Neural cell (in vitro differentiated cells): Measurements from ENCODE around the gene AMBN. TPM values are rescaled to one million over a fixed set of nuclear protein-coding genes. Genes with fewer than 3 reads are reported as not detected.

Source experiments
- H2AFZ ChIP-seq: fragments of 200-600, 300-800 bp; sonication (generic), shearing (Covaris generic); 2 replicates; pipeline ENCODE4 v1.6.0; 2014; ENCODE audit warnings: low read depth, mild to moderate bottlenecking, antibody characterized with exemption, low read length, moderate library complexity
- H3F3A ChIP-seq: fragments of 200-600 bp; shearing (Covaris generic); 2 replicates; pipeline ENCODE4 v1.6.1; 2016; ENCODE audit warnings: mild to moderate bottlenecking, moderate library complexity, mixed read lengths, antibody characterized with exemption, low read length; ENCODE audit not compliant: insufficient read depth, poor library complexity, severe bottlenecking
- H3K27ac ChIP-seq: fragments of 200-600, 300-800 bp; sonication (generic), shearing (Covaris generic); 2 replicates; pipeline ENCODE4 v1.5.1; 2014; ENCODE audit warnings: mild to moderate bottlenecking, low read length, moderate library complexity
- H3K27me3 ChIP-seq: fragments of 300-800, 200-600 bp; sonication (generic), shearing (Covaris generic); 2 replicates; pipeline ENCODE4 v1.6.0; 2014; ENCODE audit warnings: mild to moderate bottlenecking, low read depth, low read length, moderate library complexity; ENCODE audit not compliant: insufficient read depth
- H3K36me3 ChIP-seq: fragments of 300-800, 200-600 bp; sonication (generic), shearing (Covaris generic); 2 replicates; pipeline ENCODE4 v1.5.1; 2014; ENCODE audit warnings: mild to moderate bottlenecking, antibody characterized with exemption, low read length, moderate library complexity; ENCODE audit not compliant: insufficient read depth
- H3K4me2 ChIP-seq: fragments of 300-800, 200-600 bp; sonication (generic), shearing (Covaris generic); 2 replicates; pipeline ENCODE4 v1.6.0; 2014; ENCODE audit warnings: mild to moderate bottlenecking, low read length
- H3K4me3 ChIP-seq: fragments of 300-800, 200-600 bp; sonication (generic), shearing (Covaris generic); 2 replicates; pipeline ENCODE4 v1.5.1; 2014; ENCODE audit warnings: mild to moderate bottlenecking, low read length, moderate library complexity
- H3K79me2 ChIP-seq: fragments of 200-600 bp; shearing (Covaris generic); replicated peaks from 2 replicates; pipeline ENCODE4 v1.6.0; 2014; ENCODE audit warnings: mild to moderate bottlenecking, low read length, moderate library complexity; ENCODE audit not compliant: insufficient read depth
- H3K9ac ChIP-seq: fragments of 300-800, 200-600 bp; sonication (generic), shearing (Covaris generic); 2 replicates; pipeline ENCODE4 v1.6.1; 2016; ENCODE audit warnings: mild to moderate bottlenecking, low read length, mixed read lengths
- H3K9me2 ChIP-seq: fragments of 200-600 bp; shearing (Covaris generic); 2 replicates; pipeline ENCODE4 v1.6.1; 2016; ENCODE audit warnings: mild to moderate bottlenecking, low read length, mixed read lengths; ENCODE audit not compliant: insufficient read depth
- H3K9me3 ChIP-seq: fragments of 200-600, 300-800 bp; sonication (generic), shearing (Covaris generic); 2 replicates; pipeline ENCODE4 v1.6.1; 2016; ENCODE audit warnings: mild to moderate bottlenecking, mixed run types, low read length, moderate library complexity, mixed read lengths
- H4K20me1 ChIP-seq: fragments of 200-600 bp; shearing (Covaris generic); 2 replicates; pipeline ENCODE4 v1.6.1; 2016; ENCODE audit warnings: mild to moderate bottlenecking, mixed run types; ENCODE audit not compliant: insufficient read depth
- CTCF ChIP-seq: fragments of 450-650 bp; IDR thresholded peaks from 2 replicates; pipeline ENCODE4 v1.5.1; 2014; ENCODE audit warnings: antibody characterized with exemption, mild to moderate bottlenecking, moderate library complexity; ENCODE audit not compliant: poor library complexity, severe bottlenecking
- EP300 ChIP-seq: fragments of 450-650 bp; conservative IDR thresholded peaks from 2 replicates; pipeline ENCODE4 v1.6.1; 2014; ENCODE audit warnings: antibody characterized with exemption, mild to moderate bottlenecking, moderate library complexity; ENCODE audit not compliant: poor library complexity, severe bottlenecking
- EZH2 ChIP-seq: fragments of 200-600, 300-800 bp; shearing (Covaris generic), sonication (generic); IDR thresholded peaks from 2 replicates; pipeline ENCODE4 v1.6.1; 2014; ENCODE audit warnings: antibody characterized with exemption, low read length, borderline replicate concordance, mild to moderate bottlenecking; ENCODE audit not compliant: insufficient read depth, poor library complexity, severe bottlenecking
- MXI1 ChIP-seq: fragments of 450-650 bp; conservative IDR thresholded peaks from 2 replicates; pipeline ENCODE4 v1.6.1; 2014; ENCODE audit warnings: antibody characterized with exemption, mild to moderate bottlenecking; ENCODE audit not compliant: poor library complexity, severe bottlenecking
- POLR2AphosphoS5 ChIP-seq: IDR thresholded peaks from 2 replicates; pipeline ENCODE4 v1.6.1; 2012
- RAD21 ChIP-seq: fragments of 450-650 bp; conservative IDR thresholded peaks from 2 replicates; pipeline ENCODE4 v1.6.1; 2014; ENCODE audit warnings: antibody characterized with exemption, mild to moderate bottlenecking, moderate library complexity
- REST ChIP-seq: IDR thresholded peaks from 2 replicates; pipeline ENCODE4 v1.6.1; 2012; ENCODE audit warnings: borderline replicate concordance
- SMC3 ChIP-seq: fragments of 450-650 bp; conservative IDR thresholded peaks from 2 replicates; pipeline ENCODE4 v1.6.1; 2014; ENCODE audit warnings: antibody characterized with exemption, mild to moderate bottlenecking, moderate library complexity; ENCODE audit not compliant: poor library complexity
- TAF1 ChIP-seq: IDR thresholded peaks from 2 replicates; pipeline ENCODE4 v1.6.1; 2012; ENCODE audit warnings: low read depth
- polyA plus RNA-seq: library from polyadenylated mRNA; depleted of rRNA; stranded (reverse); fragments of >200 nt; gene quantifications from 2 replicates; pipeline ENCODE4 v1.2.3, GENCODE V29; 2014

Gene AMBN
- polyA plus RNA-seq, 1 donor from 2014 or later, result 1.2 TPM

- Histone ChIP-seq H3K9ac (no peak overlapping the region), H3K4me2 (no peak overlapping the region), H4K20me1 (no peaks in the 10 kb centered on the region), H3K27ac (no peak overlapping the region), H3K9me3 (no peaks in the 10 kb centered on the region), H3F3A (no peaks in the 10 kb centered on the region), H3K4me3 (no peak overlapping the region), H3K27me3 (no peaks in the 10 kb centered on the region), H3K79me2 (no peaks in the 10 kb centered on the region), H2AFZ (no peak overlapping the region), H3K36me3 (no peaks in the 10 kb centered on the region), H3K9me2 (no peaks in the 10 kb centered on the region)
- TF ChIP-seq TAF1, result no peak
- no peak for TF ChIP-seq MXI1
- no peak for TF ChIP-seq RAD21
- TF ChIP-seq REST, result no peak
- no peak for TF ChIP-seq EZH2
- TF ChIP-seq SMC3, result no peak
- no peak for TF ChIP-seq CTCF
- no peak for TF ChIP-seq POLR2AphosphoS5
- no peak for TF ChIP-seq EP300
Measured at GRCh38 chr4:70575964-70576363, 16.1 kb upstream of the AMBN start.

GRCh38 chr4:70577220-70577927 lies 14.7 kb upstream of the AMBN start:
- Histone ChIP-seq H3F3A (no peaks in the 10 kb centered on the region), H3K9ac (no peak overlapping the region), H3K36me3 (no peaks in the 10 kb centered on the region), H3K4me2 (no peak overlapping the region), H4K20me1 (no peaks in the 10 kb centered on the region), H3K27me3 (no peaks in the 10 kb centered on the region), H3K4me3 (no peak overlapping the region), H3K9me2 (no peaks in the 10 kb centered on the region), H2AFZ (no peak overlapping the region), H3K9me3 (no peaks in the 10 kb centered on the region), H3K79me2 (no peaks in the 10 kb centered on the region), H3K27ac (no peak overlapping the region)
- TF ChIP-seq TAF1 (no peak), EP300 (no peak), EZH2 (no peak), RAD21 (no peak), POLR2AphosphoS5 (no peak), CTCF (no peak), SMC3 (no peak), MXI1 (no peak), REST (no peak)
